ENCODE results near the gene GPSM3.

The GPSM3 gene

GRCh38 chr6:32167761-32168262, 24.6 kb downstream of the GPSM3 start:
- DNase-seq (ENCODE audit: low read depth in 1 of 2, low spot score in 1 of 2), result no peak
- no peak overlapping the region for H3K27ac ChIP-seq (replicated peaks)
- TF ChIP-seq SPI1 (IDR thresholded peaks at IDR 0.05; ENCODE audit: borderline replicate concordance, low read depth) (no peak), POLR2AphosphoS5 (IDR thresholded peaks at IDR 0.05; ENCODE audit: low read depth) (no peak), GABPA (IDR thresholded peaks at IDR 0.05; ENCODE audit: low read depth) (no peak), REST (IDR thresholded peaks at IDR 0.05; ENCODE audit: insufficient replicate concordance, low read depth) (no peak), CTCF (IDR thresholded peaks at IDR 0.05; ENCODE audit: insufficient read depth, low read length) (no peak)
- H3K4me3 ChIP-seq (replicated peaks; ENCODE audit: insufficient read depth, low read length), result no peak overlapping the region
- no peaks in the 10 kb centered on the region for H3K27me3 ChIP-seq (ENCODE audit: insufficient read depth, poor library complexity, severe bottlenecking)

GRCh38 chr6:32167154-32167760, 25.2 kb downstream of the GPSM3 start:
- DNase-seq (ENCODE audit: low read depth in 1 of 2, low spot score in 1 of 2), result no peak
- no peak overlapping the region for H3K27ac ChIP-seq (replicated peaks)
- TF ChIP-seq GABPA (IDR thresholded peaks at IDR 0.05; ENCODE audit: low read depth), result no peak
- no peak for TF ChIP-seq CTCF (IDR thresholded peaks at IDR 0.05; ENCODE audit: insufficient read depth, low read length)
- TF ChIP-seq SPI1 (IDR thresholded peaks at IDR 0.05; ENCODE audit: borderline replicate concordance, low read depth), result no peak
- no peak overlapping the region for H3K4me3 ChIP-seq (replicated peaks; ENCODE audit: insufficient read depth, low read length)
- H3K27me3 ChIP-seq (ENCODE audit: insufficient read depth, poor library complexity, severe bottlenecking), result no peaks in the 10 kb centered on the region

- Histone ChIP-seq H3K27me3 (ENCODE audit: insufficient read depth, poor library complexity, severe bottlenecking) (no peaks in the 10 kb centered on the region), H3K4me3 (replicated peaks; ENCODE audit: insufficient read depth, low read length) (no peak overlapping the region), H3K27ac (replicated peaks) (no peak overlapping the region)
- TF ChIP-seq SPI1 (IDR thresholded peaks at IDR 0.05; ENCODE audit: borderline replicate concordance, low read depth) (no peak), CTCF (IDR thresholded peaks at IDR 0.05; ENCODE audit: insufficient read depth, low read length) (no peak)
- no peak for DNase-seq (ENCODE audit: low read depth in 1 of 2, low spot score in 1 of 2)
Measured at GRCh38 chr6:32166411-32167061, 25.9 kb downstream of the GPSM3 start.

- DNase-seq (ENCODE audit: low read depth in 1 of 2, low spot score in 1 of 2), result no peak
- Histone ChIP-seq H3K4me3 (replicated peaks; ENCODE audit: insufficient read depth, low read length) (no peak within 1 kb of the TSS), H3K27me3 (ENCODE audit: insufficient read depth, poor library complexity, severe bottlenecking) (no peaks in the 10 kb centered on the region), H3K27ac (replicated peaks) (no peak within 1 kb of the TSS)
- no peak for TF ChIP-seq POLR2AphosphoS5 (IDR thresholded peaks at IDR 0.05; ENCODE audit: low read depth)
- no peak for TF ChIP-seq SPI1 (IDR thresholded peaks at IDR 0.05; ENCODE audit: borderline replicate concordance, low read depth)
- TF ChIP-seq GABPA (IDR thresholded peaks at IDR 0.05; ENCODE audit: low read depth), result no peak
- no peak for TF ChIP-seq REST (IDR thresholded peaks at IDR 0.05; ENCODE audit: insufficient replicate concordance, low read depth)
- no peak for TF ChIP-seq CTCF (IDR thresholded peaks at IDR 0.05; ENCODE audit: insufficient read depth, low read length)
Measured at GRCh38 chr6:32164295-32164694, 28.1 kb downstream of the GPSM3 start, which contains the start of gene EGFL8. TSS of gene EGFL8 (plus strand) at chr6:32164595. CDS start at chr6:32166166, 1,571 bp downstream.

Data from HL-60 (cell line).